GM23338 (cell line): ENCODE measurements around the gene XYLT1. TPM values are rescaled to one million over a fixed set of nuclear protein-coding genes. Genes with fewer than 3 reads are reported as not detected.

Experiments used
- ATAC-seq: fragments of 200-7000 bp; cut with Tn5 transposase; 3 replicates; pipeline ENCODE4 v1.9.1; 2020
- DNase-seq: peaks from one replicate; pipeline ENCODE4 v3.0.0-alpha.2; 2015; ENCODE audit warnings: low spot score
- H2AFZ ChIP-seq: fragments of 200-600 bp; sonication (generic); 2 replicates; pipeline ENCODE4 v1.8.0; 2016; ENCODE audit warnings: antibody characterized with exemption, mild to moderate bottlenecking, moderate library complexity
- H3F3A ChIP-seq: fragments of 200-600 bp; sonication (generic); replicated peaks from 2 replicates; pipeline ENCODE4 v1.8.0; 2017; ENCODE audit warnings: antibody characterized with exemption, mixed run types, low read depth
- H3K27ac ChIP-seq: fragments of 200-600 bp; sonication (generic); 2 replicates; pipeline ENCODE4 v1.6.1; 2016; ENCODE audit warnings: low read depth
- H3K27me3 ChIP-seq: fragments of 200-600 bp; sonication (generic); 2 replicates; pipeline ENCODE4 v1.8.0; 2016; ENCODE audit warnings: mild to moderate bottlenecking, mixed run types, moderate library complexity; ENCODE audit not compliant: insufficient read depth
- H3K36me3 ChIP-seq: fragments of 200-600 bp; sonication (generic); 2 replicates; pipeline ENCODE4 v1.8.0; 2016; ENCODE audit warnings: mild to moderate bottlenecking; ENCODE audit not compliant: insufficient read depth
- H3K4me1 ChIP-seq: fragments of 200-600 bp; sonication (generic); 2 replicates; pipeline ENCODE4 v1.8.0; 2016; ENCODE audit warnings: mild to moderate bottlenecking, moderate library complexity; ENCODE audit not compliant: insufficient read depth
- H3K4me2 ChIP-seq: fragments of 200-600 bp; sonication (generic); 2 replicates; pipeline ENCODE4 v1.7.1; 2017; ENCODE audit warnings: mixed run types
- H3K4me3 ChIP-seq: fragments of 200-600 bp; sonication (generic); 2 replicates; pipeline ENCODE4 v1.6.1; 2016; ENCODE audit warnings: mixed run types
- H3K79me2 ChIP-seq: fragments of 200-600 bp; sonication (generic); replicated peaks from 2 replicates; pipeline ENCODE4 v1.8.0; 2017; ENCODE audit warnings: mild to moderate bottlenecking; ENCODE audit not compliant: insufficient read depth
- H3K9me2 ChIP-seq: fragments of 200-600 bp; sonication (generic); 2 replicates; pipeline ENCODE4 v1.8.0; 2017; ENCODE audit not compliant: insufficient read depth
- H4K20me1 ChIP-seq: fragments of 200-600 bp; sonication (generic); replicated peaks from 2 replicates; pipeline ENCODE4 v1.8.0; 2017; ENCODE audit warnings: mild to moderate bottlenecking; ENCODE audit not compliant: insufficient read depth
- H3K27ac Mint-ChIP-seq: 2 replicates; pipeline ENCODE4 v1.8.0; 2020; ENCODE audit warnings: inconsistent platforms, mild to moderate bottlenecking, moderate library complexity, mixed read lengths
- H3K27me3 Mint-ChIP-seq: 3 replicates; pipeline ENCODE4 v1.8.0; 2022; ENCODE audit warnings: low read depth, mild to moderate bottlenecking, moderate library complexity, mixed read lengths, inconsistent platforms; ENCODE audit not compliant: insufficient read depth, poor library complexity
- H3K36me3 Mint-ChIP-seq: 3 replicates; pipeline ENCODE4 v1.8.0; 2021; ENCODE audit warnings: low read depth, mild to moderate bottlenecking, inconsistent platforms, moderate library complexity, mixed read lengths
- H3K4me1 Mint-ChIP-seq: 3 replicates; pipeline ENCODE4 v1.8.0; 2020; ENCODE audit warnings: mild to moderate bottlenecking, inconsistent platforms, mixed read lengths
- H3K4me3 Mint-ChIP-seq: 3 replicates; pipeline ENCODE4 v1.8.0; 2021; ENCODE audit warnings: moderate library complexity, mild to moderate bottlenecking, inconsistent platforms, mixed read lengths
- H3K9me3 Mint-ChIP-seq: 3 replicates; pipeline ENCODE4 v1.8.0; 2020; ENCODE audit warnings: moderate library complexity, mild to moderate bottlenecking, inconsistent platforms, mixed read lengths
- CREB1 ChIP-seq: fragments of 250-450 bp; sonication (Bioruptor Pico); IDR thresholded peaks from 2 replicates; pipeline ENCODE4 v1.5.0; 2020; ENCODE audit warnings: low read depth, mild to moderate bottlenecking, moderate library complexity
- EZH2 ChIP-seq: fragments of 200-600 bp; sonication (generic); IDR thresholded peaks from one replicate; pipeline ENCODE4 v1.8.0; 2017; ENCODE audit warnings: antibody characterized with exemption, mild to moderate bottlenecking, low read depth; ENCODE audit not compliant: unreplicated experiment
- EZH2phosphoT487 ChIP-seq: fragments of 200-600 bp; sonication (generic); IDR thresholded peaks from one replicate; pipeline ENCODE4 v1.8.1; 2018; ENCODE audit warnings: antibody characterized with exemption; ENCODE audit not compliant: unreplicated experiment
- JUNB ChIP-seq: IDR thresholded peaks from one replicate; pipeline ENCODE4 v1.6.1; 2016; ENCODE audit warnings: antibody characterized with exemption; ENCODE audit not compliant: unreplicated experiment
- NANOG ChIP-seq: IDR thresholded peaks from 2 replicates; pipeline ENCODE4 v1.6.1; 2016; ENCODE audit warnings: antibody characterized with exemption, borderline replicate concordance
- POLR2AphosphoS5 ChIP-seq: IDR thresholded peaks from 2 replicates; pipeline ENCODE4 v1.6.1; 2016; ENCODE audit warnings: antibody characterized with exemption, low read depth
- STAT1 ChIP-seq: IDR thresholded peaks from one replicate; pipeline ENCODE4 v1.6.1; 2016; ENCODE audit warnings: antibody characterized with exemption; ENCODE audit not compliant: unreplicated experiment
- ZNF114 ChIP-seq: fragments of 250-450 bp; sonication (Bioruptor Pico); IDR thresholded peaks from 2 replicates; pipeline ENCODE4 v1.5.0; 2020; ENCODE audit warnings: mild to moderate bottlenecking, moderate library complexity
- ZNF331 ChIP-seq: fragments of 250-450 bp; sonication (Bioruptor Pico); IDR thresholded peaks from 2 replicates; pipeline ENCODE4 v1.5.0; 2020; ENCODE audit warnings: low read depth, mild to moderate bottlenecking, moderate library complexity
- polyA plus RNA-seq: library from polyadenylated mRNA; unstranded; fragments of >200 nt; fragmentation: Nextera tagmentation; extraction: Ambion mirVana; gene quantifications from 2 replicates; pipeline ENCODE4 v1.2.1, GENCODE V29; 2016
- total RNA-seq: library from RNA; depleted of rRNA; stranded (reverse); fragments of >200 nt; shearing (Covaris generic); gene quantifications from 2 replicates; pipeline ENCODE4 v1.2.3, GENCODE V29; 2014
- TF ChIP-seq, protein P1 (sequence below), 2 experiments: fragments of 200-600 bp in 1 of 2; sonication (generic) in 1 of 2; conservative IDR thresholded peaks; 2 replicates each; pipeline versions ENCODE4 v1.5.1 to v1.6.1; 2016 to 2017; ENCODE audit warnings: antibody characterized with exemption in 2 of 2, low read depth in 2 of 2, mild to moderate bottlenecking in 2 of 2, moderate library complexity in 1 of 2
- TF ChIP-seq, protein P2 (sequence below): fragments of 250-450 bp; sonication (Bioruptor Pico); IDR thresholded peaks from 2 replicates; pipeline ENCODE4 v1.5.0; 2020; ENCODE audit warnings: mild to moderate bottlenecking, moderate library complexity
- TF ChIP-seq, protein P3 (sequence below): IDR thresholded peaks from 2 replicates; pipeline ENCODE4 v1.6.1; 2016; ENCODE audit warnings: antibody characterized with exemption
- TF ChIP-seq, protein P4 (sequence below): IDR thresholded peaks from one replicate; pipeline ENCODE4 v1.6.1; 2018; ENCODE audit warnings: antibody characterized with exemption; ENCODE audit not compliant: unreplicated experiment

XYLT1 gene
- total and polyA plus RNA-seq, 2 experiments from 2014 or later: 3.5 to 24.7 TPM

DNA sequence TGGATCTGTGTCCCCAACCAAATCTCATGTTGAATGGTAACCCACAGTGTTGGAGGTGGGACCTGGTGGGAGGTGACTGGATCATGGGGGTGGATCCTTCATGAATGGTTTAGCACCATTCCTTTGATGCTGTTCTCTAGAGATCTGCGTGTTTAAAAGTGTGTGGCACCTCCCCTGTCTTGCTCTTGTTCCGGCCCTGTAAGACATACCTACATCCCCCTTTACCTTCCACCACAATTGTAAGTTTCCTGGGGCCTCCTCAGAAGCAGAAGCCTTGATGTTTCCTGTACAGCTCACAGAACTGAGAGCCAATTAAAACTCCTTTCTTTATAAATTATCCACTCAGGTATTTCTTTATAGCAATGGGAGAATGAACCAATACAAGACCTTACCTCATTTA is 257.7 kb downstream of the XYLT1 start:
- Mint-ChIP-seq H3K27ac (no peak overlapping the region), H3K4me3 (no peak overlapping the region)
- H3K9me2 ChIP-seq: no peaks in the 10 kb centered on the region

More for the DNA sequence above, 257.7 kb downstream of the XYLT1 start:
- peaks cover 6% of the 10 kb centered on the region for H3K27me3 Mint-ChIP-seq
- no peak for TF ChIP-seq ZNF114 (CRISPR knock-in tag)
- TF ChIP-seq NANOG: no peak
- TF ChIP-seq, protein P1, sequence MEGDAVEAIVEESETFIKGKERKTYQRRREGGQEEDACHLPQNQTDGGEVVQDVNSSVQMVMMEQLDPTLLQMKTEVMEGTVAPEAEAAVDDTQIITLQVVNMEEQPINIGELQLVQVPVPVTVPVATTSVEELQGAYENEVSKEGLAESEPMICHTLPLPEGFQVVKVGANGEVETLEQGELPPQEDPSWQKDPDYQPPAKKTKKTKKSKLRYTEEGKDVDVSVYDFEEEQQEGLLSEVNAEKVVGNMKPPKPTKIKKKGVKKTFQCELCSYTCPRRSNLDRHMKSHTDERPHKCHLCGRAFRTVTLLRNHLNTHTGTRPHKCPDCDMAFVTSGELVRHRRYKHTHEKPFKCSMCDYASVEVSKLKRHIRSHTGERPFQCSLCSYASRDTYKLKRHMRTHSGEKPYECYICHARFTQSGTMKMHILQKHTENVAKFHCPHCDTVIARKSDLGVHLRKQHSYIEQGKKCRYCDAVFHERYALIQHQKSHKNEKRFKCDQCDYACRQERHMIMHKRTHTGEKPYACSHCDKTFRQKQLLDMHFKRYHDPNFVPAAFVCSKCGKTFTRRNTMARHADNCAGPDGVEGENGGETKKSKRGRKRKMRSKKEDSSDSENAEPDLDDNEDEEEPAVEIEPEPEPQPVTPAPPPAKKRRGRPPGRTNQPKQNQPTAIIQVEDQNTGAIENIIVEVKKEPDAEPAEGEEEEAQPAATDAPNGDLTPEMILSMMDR (conservative IDR thresholded peaks at IDR 0.05; ENCODE audit: low read depth in 2 of 2): no peak
- TF ChIP-seq EZH2phosphoT487: no peak
- TF ChIP-seq JUNB: no peak
- TF ChIP-seq STAT1: no peak
- TF ChIP-seq EZH2: no peak
- TF ChIP-seq, protein P2, sequence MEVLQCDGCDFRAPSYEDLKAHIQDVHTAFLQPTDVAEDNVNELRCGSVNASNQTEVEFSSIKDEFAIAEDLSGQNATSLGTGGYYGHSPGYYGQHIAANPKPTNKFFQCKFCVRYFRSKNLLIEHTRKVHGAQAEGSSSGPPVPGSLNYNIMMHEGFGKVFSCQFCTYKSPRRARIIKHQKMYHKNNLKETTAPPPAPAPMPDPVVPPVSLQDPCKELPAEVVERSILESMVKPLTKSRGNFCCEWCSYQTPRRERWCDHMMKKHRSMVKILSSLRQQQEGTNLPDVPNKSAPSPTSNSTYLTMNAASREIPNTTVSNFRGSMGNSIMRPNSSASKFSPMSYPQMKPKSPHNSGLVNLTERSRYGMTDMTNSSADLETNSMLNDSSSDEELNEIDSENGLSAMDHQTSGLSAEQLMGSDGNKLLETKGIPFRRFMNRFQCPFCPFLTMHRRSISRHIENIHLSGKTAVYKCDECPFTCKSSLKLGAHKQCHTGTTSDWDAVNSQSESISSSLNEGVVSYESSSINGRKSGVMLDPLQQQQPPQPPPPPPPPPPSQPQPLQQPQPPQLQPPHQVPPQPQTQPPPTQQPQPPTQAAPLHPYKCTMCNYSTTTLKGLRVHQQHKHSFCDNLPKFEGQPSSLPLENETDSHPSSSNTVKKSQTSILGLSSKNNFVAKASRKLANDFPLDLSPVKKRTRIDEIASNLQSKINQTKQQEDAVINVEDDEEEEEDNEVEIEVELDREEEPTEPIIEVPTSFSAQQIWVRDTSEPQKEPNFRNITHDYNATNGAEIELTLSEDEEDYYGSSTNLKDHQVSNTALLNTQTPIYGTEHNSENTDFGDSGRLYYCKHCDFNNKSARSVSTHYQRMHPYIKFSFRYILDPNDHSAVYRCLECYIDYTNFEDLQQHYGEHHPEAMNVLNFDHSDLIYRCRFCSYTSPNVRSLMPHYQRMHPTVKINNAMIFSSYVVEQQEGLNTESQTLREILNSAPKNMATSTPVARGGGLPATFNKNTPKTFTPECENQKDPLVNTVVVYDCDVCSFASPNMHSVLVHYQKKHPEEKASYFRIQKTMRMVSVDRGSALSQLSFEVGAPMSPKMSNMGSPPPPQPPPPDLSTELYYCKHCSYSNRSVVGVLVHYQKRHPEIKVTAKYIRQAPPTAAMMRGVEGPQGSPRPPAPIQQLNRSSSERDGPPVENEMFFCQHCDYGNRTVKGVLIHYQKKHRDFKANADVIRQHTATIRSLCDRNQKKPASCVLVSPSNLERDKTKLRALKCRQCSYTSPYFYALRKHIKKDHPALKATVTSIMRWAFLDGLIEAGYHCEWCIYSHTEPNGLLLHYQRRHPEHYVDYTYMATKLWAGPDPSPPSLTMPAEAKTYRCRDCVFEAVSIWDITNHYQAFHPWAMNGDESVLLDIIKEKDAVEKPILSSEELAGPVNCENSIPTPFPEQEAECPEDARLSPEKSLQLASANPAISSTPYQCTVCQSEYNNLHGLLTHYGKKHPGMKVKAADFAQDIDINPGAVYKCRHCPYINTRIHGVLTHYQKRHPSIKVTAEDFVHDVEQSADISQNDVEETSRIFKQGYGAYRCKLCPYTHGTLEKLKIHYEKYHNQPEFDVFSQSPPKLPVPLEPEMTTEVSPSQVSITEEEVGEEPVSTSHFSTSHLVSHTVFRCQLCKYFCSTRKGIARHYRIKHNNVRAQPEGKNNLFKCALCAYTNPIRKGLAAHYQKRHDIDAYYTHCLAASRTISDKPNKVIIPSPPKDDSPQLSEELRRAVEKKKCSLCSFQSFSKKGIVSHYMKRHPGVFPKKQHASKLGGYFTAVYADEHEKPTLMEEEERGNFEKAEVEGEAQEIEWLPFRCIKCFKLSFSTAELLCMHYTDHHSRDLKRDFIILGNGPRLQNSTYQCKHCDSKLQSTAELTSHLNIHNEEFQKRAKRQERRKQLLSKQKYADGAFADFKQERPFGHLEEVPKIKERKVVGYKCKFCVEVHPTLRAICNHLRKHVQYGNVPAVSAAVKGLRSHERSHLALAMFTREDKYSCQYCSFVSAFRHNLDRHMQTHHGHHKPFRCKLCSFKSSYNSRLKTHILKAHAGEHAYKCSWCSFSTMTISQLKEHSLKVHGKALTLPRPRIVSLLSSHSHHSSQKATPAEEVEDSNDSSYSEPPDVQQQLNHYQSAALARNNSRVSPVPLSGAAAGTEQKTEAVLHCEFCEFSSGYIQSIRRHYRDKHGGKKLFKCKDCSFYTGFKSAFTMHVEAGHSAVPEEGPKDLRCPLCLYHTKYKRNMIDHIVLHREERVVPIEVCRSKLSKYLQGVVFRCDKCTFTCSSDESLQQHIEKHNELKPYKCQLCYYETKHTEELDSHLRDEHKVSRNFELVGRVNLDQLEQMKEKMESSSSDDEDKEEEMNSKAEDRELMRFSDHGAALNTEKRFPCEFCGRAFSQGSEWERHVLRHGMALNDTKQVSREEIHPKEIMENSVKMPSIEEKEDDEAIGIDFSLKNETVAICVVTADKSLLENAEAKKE (CRISPR knock-in tag): no peak
- no peak for TF ChIP-seq CREB1 (CRISPR knock-in tag)
- TF ChIP-seq POLR2AphosphoS5: no peak
- TF ChIP-seq, protein P3, sequence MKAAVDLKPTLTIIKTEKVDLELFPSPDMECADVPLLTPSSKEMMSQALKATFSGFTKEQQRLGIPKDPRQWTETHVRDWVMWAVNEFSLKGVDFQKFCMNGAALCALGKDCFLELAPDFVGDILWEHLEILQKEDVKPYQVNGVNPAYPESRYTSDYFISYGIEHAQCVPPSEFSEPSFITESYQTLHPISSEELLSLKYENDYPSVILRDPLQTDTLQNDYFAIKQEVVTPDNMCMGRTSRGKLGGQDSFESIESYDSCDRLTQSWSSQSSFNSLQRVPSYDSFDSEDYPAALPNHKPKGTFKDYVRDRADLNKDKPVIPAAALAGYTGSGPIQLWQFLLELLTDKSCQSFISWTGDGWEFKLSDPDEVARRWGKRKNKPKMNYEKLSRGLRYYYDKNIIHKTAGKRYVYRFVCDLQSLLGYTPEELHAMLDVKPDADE: no peak
- TF ChIP-seq, protein P4, sequence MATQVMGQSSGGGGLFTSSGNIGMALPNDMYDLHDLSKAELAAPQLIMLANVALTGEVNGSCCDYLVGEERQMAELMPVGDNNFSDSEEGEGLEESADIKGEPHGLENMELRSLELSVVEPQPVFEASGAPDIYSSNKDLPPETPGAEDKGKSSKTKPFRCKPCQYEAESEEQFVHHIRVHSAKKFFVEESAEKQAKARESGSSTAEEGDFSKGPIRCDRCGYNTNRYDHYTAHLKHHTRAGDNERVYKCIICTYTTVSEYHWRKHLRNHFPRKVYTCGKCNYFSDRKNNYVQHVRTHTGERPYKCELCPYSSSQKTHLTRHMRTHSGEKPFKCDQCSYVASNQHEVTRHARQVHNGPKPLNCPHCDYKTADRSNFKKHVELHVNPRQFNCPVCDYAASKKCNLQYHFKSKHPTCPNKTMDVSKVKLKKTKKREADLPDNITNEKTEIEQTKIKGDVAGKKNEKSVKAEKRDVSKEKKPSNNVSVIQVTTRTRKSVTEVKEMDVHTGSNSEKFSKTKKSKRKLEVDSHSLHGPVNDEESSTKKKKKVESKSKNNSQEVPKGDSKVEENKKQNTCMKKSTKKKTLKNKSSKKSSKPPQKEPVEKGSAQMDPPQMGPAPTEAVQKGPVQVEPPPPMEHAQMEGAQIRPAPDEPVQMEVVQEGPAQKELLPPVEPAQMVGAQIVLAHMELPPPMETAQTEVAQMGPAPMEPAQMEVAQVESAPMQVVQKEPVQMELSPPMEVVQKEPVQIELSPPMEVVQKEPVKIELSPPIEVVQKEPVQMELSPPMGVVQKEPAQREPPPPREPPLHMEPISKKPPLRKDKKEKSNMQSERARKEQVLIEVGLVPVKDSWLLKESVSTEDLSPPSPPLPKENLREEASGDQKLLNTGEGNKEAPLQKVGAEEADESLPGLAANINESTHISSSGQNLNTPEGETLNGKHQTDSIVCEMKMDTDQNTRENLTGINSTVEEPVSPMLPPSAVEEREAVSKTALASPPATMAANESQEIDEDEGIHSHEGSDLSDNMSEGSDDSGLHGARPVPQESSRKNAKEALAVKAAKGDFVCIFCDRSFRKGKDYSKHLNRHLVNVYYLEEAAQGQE: no peak
- TF ChIP-seq ZNF331 (CRISPR knock-in tag): no peak
- H3K36me3 ChIP-seq: no peaks in the 10 kb centered on the region
- peaks cover 8% of the 10 kb centered on the region for H3K4me1 ChIP-seq
- no peaks in the 10 kb centered on the region; the same call in 2 of the 3 replicates for H3K9me3 Mint-ChIP-seq
- ATAC-seq: no peak
- H3F3A ChIP-seq: no peaks in the 10 kb centered on the region
- H3K4me2 ChIP-seq: no peak overlapping the region
- no peak overlapping the region for H3K27ac ChIP-seq
- no peak for DNase-seq
- peaks cover 21% of the 10 kb centered on the region for H3K4me1 Mint-ChIP-seq
- H3K27me3 ChIP-seq: no peaks in the 10 kb centered on the region
- peaks cover 6% of the 10 kb centered on the region; the same call in 1 of the 2 replicates for H4K20me1 ChIP-seq
- no peak overlapping the region for H2AFZ ChIP-seq
- no peak overlapping the region for H3K4me3 ChIP-seq
- H3K79me2 ChIP-seq: peaks cover 6% of the 10 kb centered on the region; the same call in 1 of the 2 replicates
- peaks cover 5% of the 10 kb centered on the region; the same call in 2 of the 3 replicates for H3K36me3 Mint-ChIP-seq
